Endometrial microvascular endothelial cells (primary cell): ENCODE data around the gene NPHP1. TPM values are rescaled to one million over a fixed set of nuclear protein-coding genes. Genes with fewer than 3 reads are reported as not detected.
"Not testable (repeated sequence)": the region's sequence is repeated elsewhere in the genome, so short reads cannot be mapped to it uniquely, and the experiment has no call there.

ENCODE experiments used
- in situ Hi-C: cut with HindIII; loops from 2 replicates; pipeline ENCODE4 v1.10.0; 2017; ENCODE audit warnings: low sequenced_read_pairs, low pct_unique_long_range_greater_than_20kb; ENCODE audit errors: inconsistent ontology term
- total RNA-seq: library from RNA; depleted of rRNA; stranded (reverse); fragments of >200 nt; gene quantifications from one replicate; pipeline ENCODE4 v1.2.3, GENCODE V29; 2015; ENCODE audit errors: inconsistent ontology term

The NPHP1 gene
- total RNA-seq, 1 donor from 2014 or later = 1.2 TPM

DNA sequence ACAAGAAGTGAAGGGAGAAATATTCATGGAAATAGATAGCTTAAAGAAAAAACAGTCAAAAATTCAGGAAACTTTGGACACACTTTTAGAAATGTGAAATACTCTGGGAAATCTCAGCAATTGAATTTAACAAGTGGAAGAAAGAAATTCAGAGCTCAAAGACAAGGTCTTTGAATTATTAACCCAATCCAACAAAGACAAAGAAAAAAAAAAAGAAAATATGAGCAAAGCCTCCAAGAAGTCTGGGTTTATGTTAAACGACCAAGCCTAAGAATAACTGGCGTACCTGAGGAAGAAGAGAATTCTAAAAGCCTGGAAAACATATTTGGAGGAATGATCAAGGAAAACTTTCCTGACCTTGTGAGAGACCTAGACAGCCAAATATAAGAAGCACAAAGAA lies 96.5 kb downstream of the NPHP1 start:
- in situ Hi-C loops = not testable (repeated sequence)

DNA sequence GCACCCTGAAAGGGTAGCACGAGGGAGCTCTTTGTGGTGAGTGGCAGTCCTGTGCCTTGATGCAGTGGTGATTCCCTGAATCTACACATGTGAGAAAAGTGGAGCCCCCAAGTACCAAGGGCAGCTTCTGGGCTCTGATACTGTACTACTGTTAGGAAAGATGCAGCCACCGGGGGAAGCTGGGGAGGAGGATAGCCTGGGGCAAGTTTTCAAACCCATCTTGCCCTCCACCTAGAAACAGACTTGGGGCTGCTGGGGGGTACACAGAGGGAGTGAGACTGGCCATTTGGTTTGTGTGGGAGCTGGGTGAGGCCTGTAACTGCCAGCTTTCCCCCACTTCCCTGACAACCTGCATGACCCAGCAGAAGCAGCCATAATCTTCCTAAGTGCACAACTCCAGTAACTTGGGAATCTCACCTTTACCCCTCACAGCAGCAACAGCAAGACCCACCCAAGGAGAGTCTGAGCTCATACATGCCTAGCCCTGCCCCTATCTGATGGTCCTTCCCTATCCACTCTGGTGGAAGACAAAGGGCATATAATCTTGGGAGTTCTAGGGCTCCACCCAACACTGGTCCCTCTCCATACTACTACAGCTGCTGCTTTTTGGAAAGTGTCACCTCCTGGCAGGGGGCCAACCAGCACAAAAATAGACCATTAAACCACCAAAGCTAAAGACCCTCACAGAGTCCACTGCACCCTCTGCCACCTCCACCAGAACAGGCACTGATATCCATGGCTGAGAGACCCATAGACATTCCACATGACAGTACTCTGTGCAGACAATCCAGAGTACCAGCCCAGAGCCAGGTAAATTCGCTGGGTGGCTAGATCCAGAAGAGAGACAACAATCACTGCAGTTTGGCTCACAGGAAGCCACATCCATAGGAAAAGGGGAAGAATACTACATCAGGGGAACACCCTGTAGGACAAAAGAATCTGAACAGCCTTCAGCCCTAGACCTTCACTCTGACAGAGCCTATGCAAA lies 97.4 kb downstream of the NPHP1 start:
- in situ Hi-C loops = no loop called here

DNA sequence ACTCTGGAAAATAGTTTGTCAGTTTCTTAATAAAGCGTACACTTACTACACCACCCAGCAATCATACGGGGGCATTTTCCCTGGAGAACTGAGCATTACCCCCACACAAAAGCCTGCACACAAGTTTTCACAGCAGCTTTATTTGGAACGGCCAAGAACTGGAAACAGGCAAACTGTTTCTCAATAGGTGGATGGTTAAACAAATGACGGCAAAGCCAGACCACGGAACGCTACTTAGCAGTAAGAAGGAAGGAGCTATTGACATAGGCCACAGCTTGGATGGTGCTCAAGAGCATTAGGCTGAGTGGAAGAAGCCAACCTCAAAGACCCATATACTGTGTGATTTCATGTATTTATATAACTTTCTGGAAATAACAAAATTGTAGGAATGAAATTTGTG lies 98.2 kb downstream of the NPHP1 start:
- in situ Hi-C loops = no loop called here

DNA sequence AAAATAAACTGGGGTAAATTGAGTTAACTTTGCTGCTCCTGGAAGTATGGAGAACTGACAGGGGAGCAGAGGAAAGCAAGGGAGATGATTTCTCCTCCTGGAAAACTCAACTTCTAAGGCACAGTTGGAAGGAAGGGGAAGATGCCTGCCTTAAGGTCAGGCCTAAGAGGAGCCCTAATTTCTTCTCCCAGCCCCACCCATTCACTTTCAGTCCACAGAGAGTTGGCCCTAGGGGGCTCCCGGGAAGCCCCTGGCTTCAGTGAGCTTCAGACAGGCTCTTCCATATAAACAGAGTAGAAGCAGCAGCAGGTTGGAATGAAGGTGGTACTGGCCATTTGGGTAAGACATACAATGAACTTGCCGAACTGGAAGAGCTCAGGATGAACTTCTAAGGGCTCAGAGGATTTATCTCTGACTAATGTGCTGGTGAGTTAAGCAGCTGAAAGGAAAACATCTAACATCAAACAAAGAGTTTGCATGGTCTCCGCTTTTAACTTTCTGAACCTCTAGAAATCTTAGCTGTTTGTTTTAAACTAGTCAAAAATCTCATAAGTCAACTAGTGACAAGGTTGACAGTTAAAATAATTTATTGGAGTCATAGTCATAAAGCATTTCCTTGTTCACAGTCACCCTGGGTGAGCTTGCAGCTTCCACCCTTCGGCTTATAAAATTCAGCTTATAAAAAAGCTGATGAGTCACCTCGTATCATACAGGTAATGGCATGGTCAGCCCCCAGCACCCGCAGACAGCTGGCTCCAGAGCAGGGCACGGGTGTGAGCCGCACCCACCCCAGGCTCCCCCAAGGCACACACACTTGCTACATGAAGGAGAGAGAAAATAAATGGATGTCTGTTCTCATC lies 99.0 kb downstream of the NPHP1 start:
- in situ Hi-C loops = no loop called here

DNA sequence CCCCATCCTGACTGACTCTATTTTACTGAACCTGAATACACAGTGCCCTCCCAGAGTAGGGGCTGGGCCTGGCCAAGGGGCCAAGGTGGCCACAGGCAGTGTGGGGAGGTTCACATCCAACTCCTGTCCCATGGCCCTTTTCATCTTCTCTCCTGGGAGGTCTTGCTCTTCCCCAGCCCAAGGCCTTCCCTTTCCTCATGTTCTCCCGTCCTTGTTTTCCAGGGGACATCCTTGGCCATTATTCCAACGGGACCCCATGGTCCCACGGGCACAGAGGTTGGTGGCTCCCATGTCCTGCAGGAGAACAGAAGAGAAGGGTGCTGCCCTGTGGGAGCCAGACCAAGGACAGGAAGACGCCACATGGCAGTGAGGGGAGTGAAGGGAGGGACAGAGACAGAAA lies 99.6 kb downstream of the NPHP1 start:
- in situ Hi-C loops = no loop called here

DNA sequence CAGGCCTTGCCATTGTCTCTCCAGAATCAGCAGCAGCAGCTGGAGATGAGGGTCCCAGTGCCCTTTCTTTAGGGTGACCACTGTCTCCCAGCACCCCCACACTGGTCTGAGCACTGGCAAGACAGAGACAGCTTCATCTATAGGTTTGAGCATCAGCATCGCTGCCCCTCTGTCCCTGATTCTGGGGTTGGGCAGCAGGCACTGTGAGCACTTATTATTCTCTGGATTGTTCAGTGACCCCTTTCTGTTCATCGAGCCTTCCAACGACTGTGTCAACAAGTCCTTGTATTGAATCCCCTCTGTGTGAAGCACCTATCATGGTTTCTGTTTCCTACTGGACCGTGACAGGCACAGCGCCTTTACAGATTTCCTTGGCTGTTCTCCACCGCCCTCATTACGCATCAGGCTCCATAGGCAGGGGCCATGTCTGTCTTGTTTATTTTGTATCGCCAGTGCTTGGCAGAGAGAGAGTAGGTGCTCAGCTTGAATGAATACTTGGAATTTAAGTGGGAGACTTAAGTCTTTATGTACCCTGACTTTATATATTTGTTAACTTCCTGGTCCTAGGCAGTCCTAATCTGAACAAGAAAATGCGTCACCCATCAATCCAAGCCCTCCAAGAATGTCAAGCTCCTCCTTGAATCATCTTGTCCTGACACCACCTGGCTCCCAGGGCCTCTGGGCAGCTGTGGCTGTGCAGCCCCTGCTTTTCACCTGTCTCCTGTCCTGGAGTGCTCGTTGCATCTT lies 100.6 kb downstream of the NPHP1 start:
- in situ Hi-C loops = no loop called here

DNA sequence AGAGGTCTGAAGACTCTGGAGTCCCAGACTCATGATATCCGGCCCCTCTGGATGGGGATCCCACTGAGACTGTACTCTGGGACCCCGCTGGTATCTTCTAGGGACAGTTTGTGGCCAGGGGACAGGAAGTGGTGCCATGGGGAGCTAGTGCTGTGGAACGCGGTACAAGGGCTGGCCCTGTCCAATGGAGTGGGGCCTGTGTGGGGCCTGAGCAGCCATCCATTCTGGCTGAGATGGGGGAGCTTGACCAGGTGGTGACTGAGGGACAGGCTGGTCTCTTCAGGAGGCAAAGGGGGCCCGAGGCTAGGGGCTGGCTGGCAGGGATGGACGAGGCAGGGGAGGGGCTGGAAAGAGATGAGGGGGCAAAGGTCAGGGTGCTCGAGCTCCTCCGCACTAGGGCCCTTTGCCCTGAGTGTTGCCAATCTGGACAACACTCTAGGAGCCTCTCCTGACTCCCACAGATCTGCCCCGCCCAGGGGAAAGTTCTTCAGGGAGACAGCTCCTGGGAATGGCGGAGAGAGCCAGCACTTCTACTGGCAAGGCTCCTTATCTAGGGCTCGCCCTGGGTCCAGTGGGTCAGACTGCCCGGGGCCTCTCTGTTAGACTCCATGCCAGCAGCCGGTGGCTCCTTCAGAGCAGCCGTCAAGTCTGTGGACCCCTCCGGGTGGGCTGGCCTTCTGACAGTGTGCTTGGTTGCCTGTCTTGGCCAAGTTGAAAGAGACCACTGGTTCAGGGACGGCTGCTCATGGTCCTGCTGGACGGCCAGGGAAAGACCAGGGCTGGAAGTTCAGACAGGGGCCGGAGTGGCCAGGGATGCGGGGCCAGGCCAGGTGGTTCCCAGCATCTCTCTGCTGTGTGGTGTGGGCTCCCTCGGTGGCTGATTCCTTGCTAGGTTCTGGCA lies 101.5 kb downstream of the NPHP1 start:
- in situ Hi-C loops = no loop called here

DNA sequence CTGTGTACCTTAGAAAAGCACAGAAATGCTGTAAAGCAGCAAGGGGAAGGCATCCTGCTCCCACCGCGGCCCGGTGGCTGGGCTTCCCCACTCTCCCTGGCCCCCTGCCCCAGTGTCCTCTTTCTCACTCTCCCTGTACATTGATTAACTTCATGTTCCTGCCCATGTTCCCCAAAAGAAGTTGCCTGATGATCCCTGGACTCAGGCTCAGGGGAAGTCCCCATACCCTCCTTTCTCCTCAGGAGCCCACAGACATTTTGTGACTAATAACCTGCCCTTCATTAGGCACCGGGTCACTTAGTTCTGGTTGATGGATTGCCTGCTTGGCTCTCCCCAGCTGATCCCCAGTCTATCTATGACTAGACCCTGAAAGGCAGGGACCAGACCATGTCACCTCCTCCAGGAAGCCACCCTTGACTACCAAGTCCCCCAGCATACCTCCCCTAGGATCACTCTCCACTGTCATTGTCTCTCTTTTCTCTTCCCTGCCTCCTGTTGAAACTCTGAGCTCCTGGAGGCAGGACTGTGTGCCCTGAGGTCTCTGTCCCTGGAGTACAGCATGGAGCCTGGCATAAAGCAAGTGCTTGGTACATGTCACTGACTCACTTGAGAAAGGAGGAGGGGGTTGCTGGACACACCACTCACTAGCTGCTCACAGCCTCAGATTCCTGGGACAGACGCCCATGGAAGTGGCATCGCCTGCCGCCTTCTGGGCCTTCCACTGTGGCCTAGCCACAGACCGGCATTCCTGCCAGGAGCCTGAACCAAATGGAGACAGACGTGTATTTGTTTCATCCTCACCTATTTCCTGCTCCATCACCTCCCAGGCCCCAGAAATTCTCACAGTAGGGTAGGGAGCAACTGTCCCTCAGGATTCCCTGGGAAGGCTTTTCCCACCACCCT lies 102.7 kb downstream of the NPHP1 start:
- in situ Hi-C loops = no loop called here

DNA sequence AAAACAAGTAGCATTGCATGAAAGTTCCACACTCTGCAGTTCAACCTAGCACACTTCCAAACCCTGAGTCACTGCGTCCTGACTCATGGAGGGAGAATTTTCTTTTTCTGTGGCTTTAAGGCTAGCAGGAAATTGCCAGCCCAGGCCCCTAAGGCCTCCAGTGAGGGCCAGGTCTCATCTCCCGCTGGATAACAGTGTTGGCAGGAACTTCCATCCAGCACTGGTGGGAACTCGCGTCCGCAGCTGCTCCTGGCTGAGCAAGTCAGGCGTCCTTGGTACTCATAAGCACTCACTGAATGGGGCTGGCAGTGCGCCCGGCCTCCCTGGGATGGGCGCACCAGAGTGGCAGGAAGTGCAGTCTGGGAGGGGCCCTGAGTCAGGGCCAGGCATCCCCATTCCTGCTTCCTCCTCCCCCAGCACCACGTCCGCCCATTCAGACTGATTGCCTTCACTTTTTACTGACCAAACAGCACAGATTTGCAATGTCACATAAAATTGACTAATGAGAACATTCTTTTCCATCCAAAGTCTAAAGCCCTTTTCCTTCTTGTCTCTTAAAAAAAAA lies 103.5 kb downstream of the NPHP1 start:
- in situ Hi-C loops = no loop called here

DNA sequence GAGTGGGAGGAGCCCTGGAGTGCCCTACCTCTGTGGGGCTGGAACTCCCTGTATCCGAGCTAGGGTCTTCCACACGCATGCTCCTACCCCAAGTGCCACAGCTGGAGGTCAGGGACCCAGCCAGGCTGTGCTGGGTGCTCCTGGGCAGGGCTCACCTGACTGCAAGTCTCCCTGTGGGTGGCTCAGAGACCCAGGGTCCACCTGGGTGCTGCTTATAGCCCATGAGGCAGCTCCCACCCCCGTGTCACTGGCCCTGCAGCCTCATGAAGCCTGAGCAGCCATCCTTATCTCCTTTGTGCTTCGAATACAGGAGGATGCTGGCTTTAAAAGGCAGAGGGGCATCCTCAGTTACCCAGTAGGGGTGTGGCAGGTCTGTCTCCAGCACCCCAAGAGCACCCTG lies 103.9 kb downstream of the NPHP1 start:
- in situ Hi-C loops = not testable (repeated sequence)

DNA sequence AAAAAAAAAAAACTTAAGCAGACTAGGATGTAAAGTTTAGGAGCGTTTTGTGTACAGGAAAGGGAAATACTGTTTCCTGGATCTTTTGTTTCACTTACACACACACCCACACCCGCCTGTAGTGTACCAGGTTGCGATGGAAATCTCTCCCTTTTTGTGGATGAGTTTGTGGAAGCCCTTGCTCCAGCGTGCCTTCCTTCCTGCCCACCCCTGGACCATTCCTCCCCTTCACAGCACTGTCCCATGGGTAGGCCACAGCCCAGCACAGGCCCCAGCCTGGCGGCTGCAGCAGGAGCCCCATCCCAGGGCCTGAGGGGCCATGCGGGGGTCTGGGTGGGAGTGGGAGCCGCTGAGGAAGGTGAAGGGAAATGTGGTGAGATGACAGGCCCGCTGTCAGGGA lies 104.3 kb downstream of the NPHP1 start:
- in situ Hi-C loops = no loop called here

DNA sequence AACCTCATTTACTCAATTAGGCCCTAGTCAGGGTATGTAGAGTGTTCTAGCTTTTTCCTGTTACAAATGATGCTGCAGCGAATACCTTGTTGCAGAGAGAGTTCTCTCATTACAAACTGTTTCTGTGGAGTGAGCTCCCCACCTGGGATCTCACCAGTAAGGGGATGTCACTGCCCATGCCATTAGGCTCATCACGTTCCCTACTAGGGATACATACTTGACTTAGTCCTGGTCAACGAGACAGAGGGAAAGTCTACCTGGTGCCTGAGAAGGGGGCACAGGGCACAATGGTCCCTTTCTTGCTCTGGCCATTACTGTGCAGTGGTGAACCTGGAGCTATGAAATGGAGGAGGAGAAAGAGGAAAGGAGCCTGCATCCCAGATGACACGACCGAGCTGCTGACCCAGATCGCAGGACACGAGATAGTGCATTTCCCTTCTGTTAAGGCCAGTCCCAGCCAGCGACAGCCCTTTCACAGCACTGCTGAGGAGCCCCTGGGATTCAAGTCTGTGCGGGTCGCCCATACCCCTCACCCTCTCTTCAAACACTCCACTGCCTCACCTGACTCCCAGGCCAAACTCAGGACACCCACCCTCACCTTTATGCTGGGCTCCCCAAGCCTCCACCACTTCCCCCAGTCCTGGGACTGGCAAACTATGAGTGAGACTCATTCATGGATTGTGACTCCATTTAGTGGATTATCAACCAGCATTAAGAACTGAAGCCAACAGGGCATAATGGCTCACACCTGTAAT lies 105.2 kb downstream of the NPHP1 start:
- in situ Hi-C loops = no loop called here

DNA sequence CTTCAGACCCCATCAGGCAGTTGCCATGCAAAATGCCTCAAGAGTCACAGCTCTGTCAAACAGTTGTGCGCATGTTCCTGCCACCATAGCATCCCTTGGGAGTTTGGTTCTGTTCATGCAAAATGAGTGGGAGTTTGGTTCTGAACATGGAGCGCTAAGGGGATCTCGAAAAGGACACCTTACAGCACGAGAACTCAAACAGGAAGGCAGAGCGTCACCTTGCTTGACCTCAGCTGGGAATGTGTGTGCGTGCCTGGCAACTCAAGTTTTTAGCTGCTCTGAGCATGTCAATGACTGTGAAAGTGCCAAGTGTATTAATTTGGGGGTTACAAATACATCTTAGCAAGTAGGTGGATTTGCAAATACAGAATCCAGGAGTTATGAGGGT lies 105.8 kb downstream of the NPHP1 start:
- in situ Hi-C loops = no loop called here

DNA sequence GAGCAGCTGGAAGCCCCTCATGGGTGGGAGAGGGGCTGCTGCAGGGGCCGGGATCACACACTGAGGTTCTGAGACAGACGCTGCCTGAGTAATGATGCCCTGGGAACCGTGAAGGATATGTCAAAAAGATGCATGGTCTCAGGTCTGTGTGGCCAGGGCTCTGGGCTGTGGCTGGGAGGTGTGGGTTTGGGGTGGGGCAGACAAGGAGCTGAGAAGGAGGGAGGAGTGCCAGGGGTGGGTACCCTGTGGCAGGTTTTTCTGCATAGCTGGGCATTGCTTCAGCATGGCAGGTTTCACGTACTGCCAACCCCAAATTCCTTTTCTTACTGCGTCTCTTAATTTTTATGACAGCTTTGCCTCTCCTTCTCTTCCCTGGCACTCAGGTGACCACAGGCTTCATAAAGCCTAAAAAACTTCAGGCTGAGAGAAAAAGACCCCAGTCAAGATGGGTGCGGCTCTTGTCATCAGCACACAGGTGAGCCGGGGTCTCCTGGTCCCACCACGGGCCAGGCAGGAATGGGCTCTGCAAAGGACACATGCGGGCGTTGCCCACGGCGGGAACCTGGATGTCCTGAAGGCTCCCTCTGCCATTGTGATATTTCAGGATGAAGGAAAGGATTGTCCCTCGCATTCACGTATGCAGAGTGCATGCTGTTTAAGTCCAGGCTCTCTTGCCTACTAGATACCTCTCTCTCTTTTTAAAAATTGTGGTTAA lies 107.2 kb downstream of the NPHP1 start:
- in situ Hi-C loops = no loop called here

DNA sequence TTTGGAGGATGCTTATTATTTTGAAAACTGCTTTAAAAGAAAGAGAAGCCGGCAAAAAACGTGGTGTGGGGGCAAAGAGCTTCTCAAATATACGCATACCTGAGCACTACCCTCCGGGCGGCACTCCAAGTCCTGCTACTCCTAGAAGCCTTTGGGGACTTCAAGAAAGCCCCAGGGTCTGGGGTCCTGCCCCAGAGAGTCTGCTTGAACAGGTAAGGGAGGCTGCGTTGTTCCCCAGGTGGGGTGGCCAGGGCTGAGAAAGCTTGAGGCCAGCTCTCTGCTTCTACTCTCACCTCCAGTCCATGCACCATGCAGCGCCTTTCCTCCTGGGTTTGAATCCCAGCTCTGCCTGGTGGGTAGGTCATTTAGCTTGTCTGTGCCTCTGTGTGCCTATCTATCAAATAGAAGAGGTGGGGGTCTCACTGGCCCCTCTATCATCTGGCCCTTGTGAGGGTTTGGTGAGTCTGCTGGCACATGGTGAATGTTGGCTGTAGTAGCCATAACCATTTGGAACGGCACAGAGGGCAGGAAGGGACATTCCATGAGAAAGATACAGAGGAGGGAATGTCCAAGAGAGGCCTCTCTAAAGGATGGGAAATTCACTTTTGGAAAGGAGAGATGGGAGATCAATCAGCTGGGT lies 108.7 kb downstream of the NPHP1 start:
- in situ Hi-C loops = no loop called here
